CD4-positive, alpha-beta T cell (primary cell): Measurements from ENCODE around the gene RHOBTB3. TPM values are rescaled to one million over a fixed set of nuclear protein-coding genes. Genes with fewer than 3 reads are reported as not detected.

Source experiments
- ATAC-seq: fragments of 200-7000 bp; cut with Tn5 transposase; one replicate; pipeline ENCODE4 v1.10.0; 2022; ENCODE audit warnings: mild to moderate bottlenecking; ENCODE audit not compliant: poor library complexity
- CTCF ChIA-PET: fragments of 350-600 bp; sonication (Branson Sonifier 250); formaldehyde crosslinking; loops from one replicate; lab custom pipeline; 2021; ENCODE audit warnings: antibody characterized with exemption, inconsistent platforms; lab: Charles Lee
- POLR2A ChIA-PET: fragments of 350-600 bp; sonication (Branson Sonifier 250); formaldehyde crosslinking; loops from one replicate; lab custom pipeline; 2021; ENCODE audit warnings: antibody characterized with exemption, inconsistent platforms; lab: Charles Lee
- DNase-seq, 14 experiments: peaks; one replicate each; pipeline ENCODE4 v3.0.0-alpha.2; 2013 to 2020; ENCODE audit warnings: mixed read lengths in 2 of 14
- H3K27ac ChIP-seq, 2 donors: one replicate each; pipeline versions ENCODE4 v1.5.1 to v1.7.0; 2013; ENCODE audit warnings: low read length in 2 of 2, low read depth in 1 of 2, mild to moderate bottlenecking in 1 of 2
- H3K27me3 ChIP-seq, 2 experiments: 1 replicate in 1 of 2; 2 replicates in 1 of 2; pipeline versions ENCODE4 v1.6.1 to v1.7.0; 2013; ENCODE audit warnings: low read length in 2 of 2, control low read depth in 1 of 2, mild to moderate bottlenecking in 1 of 2, moderate library complexity in 1 of 2; ENCODE audit not compliant: insufficient read depth in 2 of 2, control insufficient read depth in 1 of 2
- H3K36me3 ChIP-seq: one replicate; pipeline ENCODE4 v1.6.1; 2013; ENCODE audit warnings: low read length, control low read depth; ENCODE audit not compliant: insufficient read depth
- H3K4me1 ChIP-seq: one replicate; pipeline ENCODE4 v1.6.1; 2013; ENCODE audit warnings: low read length, control low read depth; ENCODE audit not compliant: insufficient read depth
- H3K4me3 ChIP-seq: one replicate; pipeline ENCODE4 v1.5.1; 2013; ENCODE audit warnings: mild to moderate bottlenecking, low read length, moderate library complexity
- H3K9me3 ChIP-seq, 2 experiments: 1 replicate in 1 of 2; 2 replicates in 1 of 2; pipeline versions ENCODE4 v1.6.1 to v1.7.0; 2013; ENCODE audit warnings: low read length in 2 of 2, mild to moderate bottlenecking in 2 of 2, control low read depth in 1 of 2, moderate library complexity in 1 of 2; ENCODE audit not compliant: control insufficient read depth in 1 of 2, insufficient read depth in 1 of 2
- H3K27ac Mint-ChIP-seq: one replicate; pipeline ENCODE4 v1.8.0; 2020; ENCODE audit warnings: mixed read lengths
- H3K27me3 Mint-ChIP-seq: one replicate; pipeline ENCODE4 v1.8.0; 2021; ENCODE audit warnings: mixed read lengths
- H3K36me3 Mint-ChIP-seq: one replicate; pipeline ENCODE4 v1.8.0; 2021; ENCODE audit warnings: low read depth, mixed read lengths
- H3K4me1 Mint-ChIP-seq: one replicate; pipeline ENCODE4 v1.8.0; 2021; ENCODE audit warnings: low read depth, mixed read lengths
- H3K4me3 Mint-ChIP-seq: one replicate; pipeline ENCODE4 v1.8.0; 2020; ENCODE audit warnings: mild to moderate bottlenecking, mixed read lengths
- H3K9me3 Mint-ChIP-seq: one replicate; pipeline ENCODE4 v1.8.0; 2020; ENCODE audit warnings: mixed read lengths
- intact Hi-C, 2 experiments: fragments of 100-400 bp; cut with DNase I in 1 of 2; cut with micrococcal nuclease in 1 of 2; formaldehyde crosslinking; loops; one replicate each; pipeline versions ENCODE4 v1.15.1 to v1.9.0; 2023 to 2025; cut with DNase I, micrococcal nuclease
- total RNA-seq, 174 experiments: library from RNA in 2 of 174; stranded (reverse) in 2 of 174; gene quantifications; one replicate each; pipeline ENCODE4 v1.2.3 and lab custom pipeline; 2021 to 2026
- TF ChIP-seq, protein P1 (sequence below): fragments of 200-600 bp; IDR thresholded peaks from one replicate; pipeline ENCODE4 v1.8.0; 2022; ENCODE audit warnings: antibody characterized with exemption, mild to moderate bottlenecking

The RHOBTB3 gene
- total RNA-seq, 2 experiments from 2014 or later, result 3.8 to 4.3 TPM

DNA sequence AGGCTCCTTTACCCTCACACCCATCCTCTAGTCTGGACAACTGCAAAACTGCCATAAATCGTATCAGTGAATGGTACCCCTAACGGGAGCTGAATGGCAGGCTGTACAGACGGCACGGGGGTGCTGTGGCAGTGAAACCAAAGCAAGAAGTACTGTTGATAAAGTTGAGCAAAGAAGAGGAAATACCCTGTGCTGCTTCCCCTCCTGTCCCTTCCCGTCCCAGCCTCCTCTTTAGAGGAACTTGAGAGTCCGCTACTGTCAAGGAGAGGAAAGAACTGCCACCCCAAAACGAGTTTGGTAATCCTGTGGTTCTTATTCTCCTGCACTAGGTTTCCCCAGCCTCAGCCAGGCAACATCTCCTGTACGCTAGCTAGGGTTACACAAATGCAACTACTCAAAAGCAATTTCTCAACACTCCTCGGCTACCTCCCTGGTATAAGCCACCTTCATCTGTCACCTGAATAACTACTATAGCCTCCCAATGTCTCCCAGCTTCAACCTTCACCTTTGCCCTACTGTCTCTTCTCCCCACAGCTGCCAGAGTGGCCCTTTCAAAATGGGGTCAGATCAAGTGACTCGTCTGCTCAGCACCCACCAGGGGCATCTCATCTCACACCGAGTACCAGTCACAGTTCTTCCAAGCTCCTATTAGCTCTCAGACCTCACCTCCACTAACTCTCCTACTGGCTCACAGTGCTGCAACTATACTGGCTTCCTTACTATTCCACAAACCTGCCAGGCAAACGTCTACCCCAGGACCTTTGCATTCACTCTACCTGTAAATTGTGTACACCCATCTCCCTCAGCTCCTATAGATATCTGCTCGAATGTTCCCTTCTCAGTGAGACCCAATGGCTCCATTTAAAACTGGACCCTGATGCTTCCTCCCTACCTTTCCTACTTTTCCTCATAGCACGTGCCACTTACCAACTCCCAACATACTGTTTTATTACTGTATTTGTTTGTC lies 87.3 kb downstream of the RHOBTB3 start:
- no peaks in the 10 kb centered on the region for H3K27me3 ChIP-seq
- TF ChIP-seq, protein P1, sequence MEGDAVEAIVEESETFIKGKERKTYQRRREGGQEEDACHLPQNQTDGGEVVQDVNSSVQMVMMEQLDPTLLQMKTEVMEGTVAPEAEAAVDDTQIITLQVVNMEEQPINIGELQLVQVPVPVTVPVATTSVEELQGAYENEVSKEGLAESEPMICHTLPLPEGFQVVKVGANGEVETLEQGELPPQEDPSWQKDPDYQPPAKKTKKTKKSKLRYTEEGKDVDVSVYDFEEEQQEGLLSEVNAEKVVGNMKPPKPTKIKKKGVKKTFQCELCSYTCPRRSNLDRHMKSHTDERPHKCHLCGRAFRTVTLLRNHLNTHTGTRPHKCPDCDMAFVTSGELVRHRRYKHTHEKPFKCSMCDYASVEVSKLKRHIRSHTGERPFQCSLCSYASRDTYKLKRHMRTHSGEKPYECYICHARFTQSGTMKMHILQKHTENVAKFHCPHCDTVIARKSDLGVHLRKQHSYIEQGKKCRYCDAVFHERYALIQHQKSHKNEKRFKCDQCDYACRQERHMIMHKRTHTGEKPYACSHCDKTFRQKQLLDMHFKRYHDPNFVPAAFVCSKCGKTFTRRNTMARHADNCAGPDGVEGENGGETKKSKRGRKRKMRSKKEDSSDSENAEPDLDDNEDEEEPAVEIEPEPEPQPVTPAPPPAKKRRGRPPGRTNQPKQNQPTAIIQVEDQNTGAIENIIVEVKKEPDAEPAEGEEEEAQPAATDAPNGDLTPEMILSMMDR, result no peak
- no peaks in the 10 kb centered on the region for H3K9me3 ChIP-seq
- ATAC-seq (peak; percentile 28), DNase-seq (peak in 4 of 14 experiments; percentile 38 to 68 (median 58))
- H3K27ac ChIP-seq, result peak overlapping the region; percentile 49 to 70
- H3K4me3 ChIP-seq, result peak overlapping the region; percentile 84
- Mint-ChIP-seq H3K4me1 (peaks cover 81% of the 10 kb centered on the region), H3K9me3 (no peaks in the 10 kb centered on the region), H3K4me3 (peak overlapping the region; percentile 98), H3K27ac (peak overlapping the region; percentile 83), H3K36me3 (peaks cover 68% of the 10 kb centered on the region), H3K27me3 (no peaks in the 10 kb centered on the region)
- peaks cover 68% of the 10 kb centered on the region for H3K4me1 ChIP-seq
- ChIA-PET POLR2A (interaction anchor here (1.4 to 8.8 kb wide), 3 partner anchors 10 to 16 kb away, joined by 5 to 157 read pairs (median 10); no protein-coding TSS in a partner anchor), CTCF (interaction anchor here (1.0 to 8.0 kb wide), 5 partner anchors 10 to 37 kb away, joined by 3 to 51 read pairs (median 5); no protein-coding TSS in a partner anchor)
- intact Hi-C loops, result no loop called here
- H3K36me3 ChIP-seq, result peaks cover 46% of the 10 kb centered on the region

DNA sequence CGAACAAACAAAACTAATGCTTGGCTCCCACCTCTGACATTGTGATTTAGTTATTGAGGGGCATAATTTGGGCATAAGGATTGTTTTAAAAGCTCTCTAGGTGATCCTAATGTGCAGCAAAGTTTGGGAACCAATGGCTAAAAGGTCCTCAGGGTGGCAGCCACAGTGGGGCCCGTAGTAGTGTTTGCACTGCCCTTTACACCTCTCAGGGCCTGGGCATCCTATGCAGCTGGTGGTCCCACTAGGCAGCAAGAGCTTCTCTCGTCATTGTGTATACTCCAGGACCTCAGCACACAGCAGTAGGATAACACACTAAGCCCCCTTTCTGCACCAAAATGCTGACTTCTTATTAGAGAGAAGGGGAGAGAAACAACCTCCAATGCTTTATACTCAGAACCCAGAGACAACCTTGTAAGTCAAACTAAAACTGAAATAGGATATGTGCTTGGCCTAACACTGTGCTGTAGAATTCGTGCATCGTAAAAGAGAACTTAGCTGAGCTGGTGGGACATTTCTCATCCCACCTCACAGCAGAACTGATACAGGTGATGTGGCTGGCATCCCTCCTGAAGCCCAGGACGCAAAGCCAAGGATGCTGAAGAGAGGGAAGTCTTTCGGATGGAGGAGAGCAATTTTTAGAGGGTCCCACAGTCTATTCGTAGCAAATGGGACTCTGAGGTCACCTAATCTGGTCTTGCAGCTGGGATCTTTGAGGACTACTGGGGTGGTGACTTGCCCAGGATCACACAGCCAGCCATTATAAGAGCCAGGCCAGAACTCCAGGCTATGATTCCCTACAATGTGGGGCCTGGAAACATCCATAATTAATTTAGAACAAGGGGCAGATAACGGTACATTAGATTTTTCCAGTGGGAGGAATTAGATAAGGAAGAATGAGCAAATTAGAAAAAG lies 90.2 kb downstream of the RHOBTB3 start:
- Mint-ChIP-seq H3K36me3 (peaks cover 40% of the 10 kb centered on the region), H3K27ac (peak overlapping the region; percentile 83), H3K4me3 (peak overlapping the region; percentile 98), H3K27me3 (no peaks in the 10 kb centered on the region), H3K4me1 (peaks cover 80% of the 10 kb centered on the region), H3K9me3 (no peaks in the 10 kb centered on the region)
- H3K9me3 ChIP-seq, result no peaks in the 10 kb centered on the region
- intact Hi-C loops, result loop anchor here (1.0 to 5.0 kb wide), 5 partner anchors 12 to 174 kb away; partner anchors contain the start of gene RFESD (in 1 of the 2)
- peaks cover 77% of the 10 kb centered on the region for H3K4me1 ChIP-seq
- no peak for DNase-seq
- peak overlapping the region; percentile 84 for H3K4me3 ChIP-seq
- TF ChIP-seq, protein P1, result no peak
- CTCF ChIA-PET, result interaction anchor here (0.7 to 8.0 kb wide), 5 partner anchors 12 to 713 kb away, joined by 3 to 51 read pairs (median 3); no protein-coding TSS in a partner anchor
- peak overlapping the region; percentile 69 to 86 for H3K27ac ChIP-seq
- H3K27me3 ChIP-seq, result no peaks in the 10 kb centered on the region
- no peak for ATAC-seq
- peaks cover 17% of the 10 kb centered on the region for H3K36me3 ChIP-seq
- POLR2A ChIA-PET, result interaction anchor here (0.7 to 8.8 kb wide), 7 partner anchors 9 to 201 kb away, joined by 3 to 157 read pairs (median 18); no protein-coding TSS in a partner anchor
